HEK293 (cell line): ENCODE measurements around the gene AKAP9.

ENCODE experiments used
- CTCF ChIA-PET: fragments of 350-600 bp; formaldehyde crosslinking; extraction: SDS; loops from one replicate; lab custom pipeline; 2021; ENCODE audit warnings: antibody characterized with exemption; lab: Yijun Ruan, JAX
- POLR2A ChIA-PET: fragments of 300-600 bp; formaldehyde crosslinking; extraction: SDS; loops from one replicate; lab custom pipeline; 2020; ENCODE audit warnings: antibody characterized with exemption, inconsistent platforms; lab: Yijun Ruan, JAX
- H3K27ac ChIP-seq: fragments of 200-500 bp; sonication (Bioruptor generic); 2 replicates; pipeline ENCODE4 v1.5.1; 2014; ENCODE audit warnings: low read depth, low read length, control low read depth, inconsistent platforms; ENCODE audit errors: extremely low read depth
- H3K36me3 ChIP-seq, 2 experiments: fragments of 200-500 bp in 1 of 2; sonication (Bioruptor generic) in 1 of 2; 1 replicate in 1 of 2; 2 replicates in 1 of 2; pipeline ENCODE4 v1.5.1; 2014 to 2017; ENCODE audit warnings: inconsistent platforms in 2 of 2, low read length in 2 of 2; ENCODE audit not compliant: control insufficient read depth in 2 of 2, insufficient read depth in 1 of 2
- H3K4me1 ChIP-seq: fragments of 200-500 bp; sonication (Bioruptor generic); 2 replicates; pipeline ENCODE4 v1.5.1; 2014; ENCODE audit warnings: mild to moderate bottlenecking, low read length, inconsistent platforms; ENCODE audit not compliant: control insufficient read depth, insufficient read depth
- H3K4me3 ChIP-seq: 2 replicates; pipeline ENCODE4 v1.5.1; 2011; ENCODE audit warnings: low read depth, mild to moderate bottlenecking, control low read depth, low read length, moderate library complexity
- H3K9me3 ChIP-seq: fragments of 200-500 bp; sonication (Bioruptor generic); 2 replicates; pipeline ENCODE4 v1.5.1; 2014; ENCODE audit warnings: low read depth, low read length, inconsistent platforms; ENCODE audit not compliant: control insufficient read depth, insufficient read depth
- BCL11B ChIP-seq: fragments of 450-650 bp; formaldehyde crosslinking; IDR thresholded peaks from 2 replicates; pipeline ENCODE4 v1.5.1; 2016; ENCODE audit warnings: low read depth, missing biosample characterization, missing genetic modification characterization
- EGR2 ChIP-seq: fragments of 450-650 bp; formaldehyde crosslinking; IDR thresholded peaks from 2 replicates; pipeline ENCODE4 v1.5.1; 2016; ENCODE audit warnings: low read depth, missing biosample characterization, missing genetic modification characterization
- SALL2 ChIP-seq: fragments of 450-650 bp; formaldehyde crosslinking; IDR thresholded peaks from 2 replicates; pipeline ENCODE4 v1.5.0; 2017; ENCODE audit warnings: missing biosample characterization, mild to moderate bottlenecking, missing genetic modification characterization, borderline replicate concordance
- SCRT2 ChIP-seq: fragments of 450-650 bp; formaldehyde crosslinking; IDR thresholded peaks from 2 replicates; pipeline ENCODE4 v1.5.1; 2016; ENCODE audit warnings: missing biosample characterization, missing genetic modification characterization
- SETDB1 ChIP-seq: IDR thresholded peaks from one replicate; pipeline ENCODE4 v1.6.1; 2017; ENCODE audit warnings: mild to moderate bottlenecking, low read length, moderate library complexity, mixed read lengths; ENCODE audit not compliant: insufficient read length
- SP2 ChIP-seq: fragments of 450-650 bp; formaldehyde crosslinking; IDR thresholded peaks from 2 replicates; pipeline ENCODE4 v1.5.1; 2016; ENCODE audit warnings: missing biosample characterization, missing genetic modification characterization
- ZBTB21 ChIP-seq: fragments of 450-650 bp; formaldehyde crosslinking; IDR thresholded peaks from 2 replicates; pipeline ENCODE4 v1.5.1; 2017; ENCODE audit warnings: missing biosample characterization, missing genetic modification characterization
- ZFP3 ChIP-seq: fragments of 450-650 bp; formaldehyde crosslinking; IDR thresholded peaks from 2 replicates; pipeline ENCODE4 v1.5.1; 2016; ENCODE audit warnings: low read depth, missing biosample characterization, missing genetic modification characterization
- ZNF19 ChIP-seq: fragments of 450-650 bp; formaldehyde crosslinking; IDR thresholded peaks from 2 replicates; pipeline ENCODE4; 2016; ENCODE audit warnings: missing biosample characterization, missing genetic modification characterization, low read depth
- ZNF248 ChIP-seq: fragments of 450-650 bp; formaldehyde crosslinking; IDR thresholded peaks from 2 replicates; pipeline ENCODE4 v1.5.1; 2017; ENCODE audit warnings: missing biosample characterization, missing genetic modification characterization
- ZNF266 ChIP-seq: fragments of 450-650 bp; formaldehyde crosslinking; IDR thresholded peaks from 2 replicates; pipeline ENCODE4 v1.5.1; 2016; ENCODE audit warnings: missing biosample characterization, missing genetic modification characterization, low read depth
- ZNF639 ChIP-seq: fragments of 450-650 bp; formaldehyde crosslinking; IDR thresholded peaks from 2 replicates; pipeline ENCODE4 v1.5.1; 2016; ENCODE audit warnings: missing biosample characterization, missing genetic modification characterization
- ZNF664 ChIP-seq: fragments of 450-650 bp; formaldehyde crosslinking; IDR thresholded peaks from 2 replicates; pipeline ENCODE4 v1.5.1; 2016; ENCODE audit warnings: missing biosample characterization, missing genetic modification characterization
- ZNF670 ChIP-seq: fragments of 450-650 bp; formaldehyde crosslinking; IDR thresholded peaks from 2 replicates; pipeline ENCODE4 v1.5.1; 2016; ENCODE audit warnings: missing biosample characterization, missing genetic modification characterization, low read depth
- ZNF785 ChIP-seq: fragments of 450-650 bp; formaldehyde crosslinking; IDR thresholded peaks from 2 replicates; pipeline ENCODE4 v1.5.1; 2016; ENCODE audit warnings: missing biosample characterization, missing genetic modification characterization
- ZNF792 ChIP-seq: fragments of 450-650 bp; formaldehyde crosslinking; IDR thresholded peaks from 2 replicates; pipeline ENCODE4 v1.5.1; 2016; ENCODE audit warnings: missing biosample characterization, missing genetic modification characterization
- ZNF843 ChIP-seq: fragments of 450-650 bp; formaldehyde crosslinking; IDR thresholded peaks from 2 replicates; pipeline ENCODE4 v1.5.1; 2016; ENCODE audit warnings: missing biosample characterization, missing genetic modification characterization
- ZSCAN4 ChIP-seq: fragments of 450-650 bp; formaldehyde crosslinking; IDR thresholded peaks from 2 replicates; pipeline ENCODE4 v1.5.1; 2017; ENCODE audit warnings: missing biosample characterization, missing genetic modification characterization
- ZXDB ChIP-seq: fragments of 450-650 bp; formaldehyde crosslinking; IDR thresholded peaks from 2 replicates; pipeline ENCODE4 v1.5.1; 2016; ENCODE audit warnings: missing biosample characterization, missing genetic modification characterization
- TF ChIP-seq, protein P1 (sequence below): fragments of 450-650 bp; formaldehyde crosslinking; IDR thresholded peaks from 2 replicates; pipeline ENCODE4 v1.5.1; 2017; ENCODE audit warnings: missing biosample characterization, mild to moderate bottlenecking, missing genetic modification characterization, moderate library complexity
- TF ChIP-seq, protein P2 (sequence below): sonication (generic); formaldehyde crosslinking; IDR thresholded peaks from 2 replicates; pipeline ENCODE4 v1.8.1; 2022; ENCODE audit warnings: mild to moderate bottlenecking, moderate library complexity, missing genetic modification reagents

AKAP9 gene

GRCh38 chr7:91894781-91895480 is 45.7 kb upstream of the AKAP9 start:
- H3K36me3 ChIP-seq: no peaks in the 10 kb centered on the region
- CTCF ChIA-PET: interaction anchor here (0.8 kb wide), 1 partner anchor 14 kb away, joined by 3 read pairs; the partner anchor contains the start of gene MTERF1
- H3K9me3 ChIP-seq: no peaks in the 10 kb centered on the region
- POLR2A ChIA-PET: no interaction called here
- no peak for TF ChIP-seq SP2
- no peak for TF ChIP-seq BCL11B (tag by site-specific recombination)
- no peak for TF ChIP-seq ZBTB21
- no peak overlapping the region for H3K4me3 ChIP-seq
- no peak overlapping the region for H3K27ac ChIP-seq
- H3K4me1 ChIP-seq: peaks cover 12% of the 10 kb centered on the region

- no peak for TF ChIP-seq SALL2 (tag by site-specific recombination)
- no peaks in the 10 kb centered on the region for H3K36me3 ChIP-seq
- H3K4me3 ChIP-seq: no peak overlapping the region
- H3K4me1 ChIP-seq: no peaks in the 10 kb centered on the region
- no peaks in the 10 kb centered on the region for H3K9me3 ChIP-seq
- CTCF ChIA-PET: interaction anchor here (0.6 to 0.7 kb wide), 2 partner anchors 12 to 43 kb away, joined by 4 read pairs; no protein-coding TSS in a partner anchor
- no peak overlapping the region for H3K27ac ChIP-seq
- POLR2A ChIA-PET: no interaction called here
Measured at GRCh38 chr7:91898240-91898992, 42.2 kb upstream of the AKAP9 start.

GRCh38 chr7:91899563-91899962 is 41.1 kb upstream of the AKAP9 start:
- no peak overlapping the region for H3K4me3 ChIP-seq
- H3K36me3 ChIP-seq: no peaks in the 10 kb centered on the region
- CTCF ChIA-PET: interaction anchor here (0.7 kb wide), 1 partner anchor 890 kb away, joined by 6 read pairs; no protein-coding TSS in a partner anchor
- no peaks in the 10 kb centered on the region for H3K9me3 ChIP-seq
- no peak overlapping the region for H3K27ac ChIP-seq
- no peak for TF ChIP-seq ZFP3 (tag by site-specific recombination)
- TF ChIP-seq ZNF19 (tag by site-specific recombination): no peak
- TF ChIP-seq SETDB1: no peak
- TF ChIP-seq, protein P1, sequence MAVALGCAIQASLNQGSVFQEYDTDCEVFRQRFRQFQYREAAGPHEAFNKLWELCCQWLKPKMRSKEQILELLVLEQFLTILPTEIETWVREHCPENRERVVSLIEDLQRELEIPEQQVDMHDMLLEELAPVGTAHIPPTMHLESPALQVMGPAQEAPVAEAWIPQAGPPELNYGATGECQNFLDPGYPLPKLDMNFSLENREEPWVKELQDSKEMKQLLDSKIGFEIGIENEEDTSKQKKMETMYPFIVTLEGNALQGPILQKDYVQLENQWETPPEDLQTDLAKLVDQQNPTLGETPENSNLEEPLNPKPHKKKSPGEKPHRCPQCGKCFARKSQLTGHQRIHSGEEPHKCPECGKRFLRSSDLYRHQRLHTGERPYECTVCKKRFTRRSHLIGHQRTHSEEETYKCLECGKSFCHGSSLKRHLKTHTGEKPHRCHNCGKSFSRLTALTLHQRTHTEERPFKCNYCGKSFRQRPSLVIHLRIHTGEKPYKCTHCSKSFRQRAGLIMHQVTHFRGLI (tag by site-specific recombination): no peak
- no peak for TF ChIP-seq ZNF248
- POLR2A ChIA-PET: no interaction called here
- H3K4me1 ChIP-seq: no peaks in the 10 kb centered on the region

DNA sequence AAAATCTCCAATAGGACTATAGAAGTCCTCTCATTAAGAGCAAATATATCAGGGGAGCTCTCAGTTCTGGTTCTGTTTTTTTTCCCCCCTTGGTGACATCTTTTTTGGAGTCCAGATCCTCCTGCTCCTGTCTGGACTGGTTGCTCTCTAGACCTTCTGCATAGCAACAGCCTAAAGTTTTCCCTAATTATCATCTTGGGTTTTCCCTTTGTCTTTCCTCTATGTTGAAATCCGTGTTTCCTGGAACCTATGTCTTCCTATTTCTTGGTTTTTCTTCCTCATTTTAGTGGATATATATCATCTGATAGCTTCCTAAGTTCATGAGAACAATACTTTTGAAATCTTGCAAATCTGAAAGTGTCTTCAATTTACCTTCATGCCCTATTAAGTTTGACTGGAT is 30.5 kb upstream of the AKAP9 start:
- no peaks in the 10 kb centered on the region for H3K36me3 ChIP-seq
- no peaks in the 10 kb centered on the region for H3K9me3 ChIP-seq
- H3K4me3 ChIP-seq: no peak overlapping the region
- ChIA-PET POLR2A (no interaction called here), CTCF (interaction anchor here (0.6 kb wide), 1 partner anchor 17 kb away, joined by 3 read pairs; no protein-coding TSS in a partner anchor)
- H3K27ac ChIP-seq: no peak overlapping the region
- peaks cover 5% of the 10 kb centered on the region; the same call in 1 of the 2 replicates for H3K4me1 ChIP-seq
- no peak for TF ChIP-seq ZNF785 (tag by site-specific recombination)
- TF ChIP-seq ZSCAN4 (tag by site-specific recombination): no peak
- TF ChIP-seq ZXDB: no peak
- no peak for TF ChIP-seq ZNF639 (tag by site-specific recombination)
- TF ChIP-seq, protein P2, sequence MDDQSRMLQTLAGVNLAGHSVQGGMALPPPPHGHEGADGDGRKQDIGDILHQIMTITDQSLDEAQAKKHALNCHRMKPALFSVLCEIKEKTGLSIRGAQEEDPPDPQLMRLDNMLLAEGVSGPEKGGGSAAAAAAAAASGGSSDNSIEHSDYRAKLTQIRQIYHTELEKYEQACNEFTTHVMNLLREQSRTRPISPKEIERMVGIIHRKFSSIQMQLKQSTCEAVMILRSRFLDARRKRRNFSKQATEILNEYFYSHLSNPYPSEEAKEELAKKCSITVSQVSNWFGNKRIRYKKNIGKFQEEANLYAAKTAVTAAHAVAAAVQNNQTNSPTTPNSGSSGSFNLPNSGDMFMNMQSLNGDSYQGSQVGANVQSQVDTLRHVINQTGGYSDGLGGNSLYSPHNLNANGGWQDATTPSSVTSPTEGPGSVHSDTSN (CRISPR knock-in tag): no peak
- no peak for TF ChIP-seq EGR2 (tag by site-specific recombination)
- TF ChIP-seq ZNF266 (tag by site-specific recombination): no peak
- TF ChIP-seq ZNF670: no peak
- TF ChIP-seq ZNF843 (tag by site-specific recombination): no peak
- no peak for TF ChIP-seq SCRT2 (tag by site-specific recombination)
- TF ChIP-seq ZNF792 (tag by site-specific recombination): no peak
- TF ChIP-seq ZNF664: no peak
